ENCODE measurements around the gene RORC. TPM values are rescaled to one million over a fixed set of nuclear protein-coding genes. Genes with fewer than 3 reads are reported as not detected.
A peak's percentile ranks its signal among the peaks of the same experiment; 100 is the strongest.

Gene RORC
- total RNA-seq, 6 experiments from 2014 or later, result not detected

DNA sequence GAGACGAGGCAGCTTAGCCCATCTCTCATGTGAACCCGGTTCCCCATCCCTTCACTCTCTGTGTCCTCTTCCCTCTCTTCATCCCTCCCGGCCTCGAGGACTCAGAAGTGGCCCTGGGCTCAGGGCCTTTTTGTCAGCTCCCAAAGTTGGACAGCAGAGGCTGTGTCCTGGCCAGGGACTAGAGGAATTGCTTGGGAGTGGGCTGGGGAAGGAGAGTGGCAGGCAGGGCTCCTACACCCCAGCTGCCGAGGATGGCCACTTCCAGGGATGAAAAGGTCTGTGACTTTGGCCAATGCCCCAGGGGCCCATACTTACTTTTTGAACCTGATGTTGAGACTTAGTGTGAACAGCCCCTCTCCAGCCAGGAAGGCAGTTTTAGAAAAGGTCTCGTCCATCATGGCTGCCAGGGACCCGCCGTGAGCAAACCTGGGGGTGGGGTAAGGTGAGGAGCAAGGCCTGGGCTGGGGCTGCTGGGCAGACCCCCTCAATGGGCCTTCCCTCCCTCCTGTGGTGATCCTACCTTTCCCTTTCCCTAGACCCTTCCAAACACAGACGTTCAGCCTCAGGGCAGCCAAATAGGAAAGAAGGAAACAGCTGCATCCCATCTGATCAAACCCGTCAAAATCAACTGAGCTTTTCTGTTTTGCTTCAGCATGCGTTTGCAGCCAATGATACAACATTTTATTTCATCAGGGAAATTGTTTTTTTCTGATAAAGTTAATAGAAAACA, 16.4 kb upstream of the RORC start:
- no peak overlapping the region for H3K4me3 Mint-ChIP-seq
- TF ChIP-seq, protein P1, sequence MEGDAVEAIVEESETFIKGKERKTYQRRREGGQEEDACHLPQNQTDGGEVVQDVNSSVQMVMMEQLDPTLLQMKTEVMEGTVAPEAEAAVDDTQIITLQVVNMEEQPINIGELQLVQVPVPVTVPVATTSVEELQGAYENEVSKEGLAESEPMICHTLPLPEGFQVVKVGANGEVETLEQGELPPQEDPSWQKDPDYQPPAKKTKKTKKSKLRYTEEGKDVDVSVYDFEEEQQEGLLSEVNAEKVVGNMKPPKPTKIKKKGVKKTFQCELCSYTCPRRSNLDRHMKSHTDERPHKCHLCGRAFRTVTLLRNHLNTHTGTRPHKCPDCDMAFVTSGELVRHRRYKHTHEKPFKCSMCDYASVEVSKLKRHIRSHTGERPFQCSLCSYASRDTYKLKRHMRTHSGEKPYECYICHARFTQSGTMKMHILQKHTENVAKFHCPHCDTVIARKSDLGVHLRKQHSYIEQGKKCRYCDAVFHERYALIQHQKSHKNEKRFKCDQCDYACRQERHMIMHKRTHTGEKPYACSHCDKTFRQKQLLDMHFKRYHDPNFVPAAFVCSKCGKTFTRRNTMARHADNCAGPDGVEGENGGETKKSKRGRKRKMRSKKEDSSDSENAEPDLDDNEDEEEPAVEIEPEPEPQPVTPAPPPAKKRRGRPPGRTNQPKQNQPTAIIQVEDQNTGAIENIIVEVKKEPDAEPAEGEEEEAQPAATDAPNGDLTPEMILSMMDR (IDR thresholded peaks at IDR 0.05), result no peak
- H3K9me3 Mint-ChIP-seq, result no peaks in the 10 kb centered on the region
- H3K27ac Mint-ChIP-seq, result no peak overlapping the region
- H3K4me1 Mint-ChIP-seq (ENCODE audit: low read depth), result peaks cover 11% of the 10 kb centered on the region
- H3K27me3 Mint-ChIP-seq (ENCODE audit: insufficient read depth), result peaks cover 69% of the 10 kb centered on the region
- no peaks in the 10 kb centered on the region for H3K36me3 Mint-ChIP-seq (ENCODE audit: low read depth)
- DNase-seq, result no peak

DNA sequence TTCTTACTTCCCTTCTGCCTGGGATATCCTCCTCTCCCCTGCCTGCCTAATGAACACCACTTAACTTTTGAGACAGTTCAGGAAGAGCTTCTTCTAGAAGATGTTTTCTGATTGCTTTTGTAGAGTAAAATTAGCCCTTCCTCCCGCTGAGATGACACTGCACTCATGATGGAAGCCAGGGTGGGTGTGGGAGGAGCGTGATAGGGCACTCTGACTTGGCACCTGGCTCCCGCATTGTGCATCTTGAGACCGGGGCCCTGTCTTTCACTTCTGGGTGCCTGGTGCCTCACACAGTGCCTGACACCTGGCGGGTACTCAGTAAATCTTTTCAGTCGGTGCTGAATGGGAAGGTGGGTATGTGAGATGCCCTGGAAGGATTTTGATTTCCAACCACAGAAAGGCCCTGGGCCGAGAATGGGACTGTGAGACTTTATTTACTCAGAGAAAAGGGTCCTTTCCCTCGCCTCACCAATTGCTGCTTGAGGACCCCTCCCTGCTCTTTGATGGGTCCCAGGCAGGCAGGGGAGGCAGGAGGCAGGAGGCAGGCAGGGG, 15.2 kb upstream of the RORC start:
- H3K36me3 Mint-ChIP-seq (ENCODE audit: low read depth), result no peaks in the 10 kb centered on the region
- TF ChIP-seq, protein P1 (IDR thresholded peaks at IDR 0.05), result no peak
- H3K27ac Mint-ChIP-seq, result no peak overlapping the region
- DNase-seq, result no peak
- peaks cover 59% of the 10 kb centered on the region for H3K27me3 Mint-ChIP-seq (ENCODE audit: insufficient read depth)
- H3K4me1 Mint-ChIP-seq (ENCODE audit: low read depth), result peaks cover 11% of the 10 kb centered on the region
- no peak overlapping the region for H3K4me3 Mint-ChIP-seq
- H3K9me3 Mint-ChIP-seq, result no peaks in the 10 kb centered on the region

DNA sequence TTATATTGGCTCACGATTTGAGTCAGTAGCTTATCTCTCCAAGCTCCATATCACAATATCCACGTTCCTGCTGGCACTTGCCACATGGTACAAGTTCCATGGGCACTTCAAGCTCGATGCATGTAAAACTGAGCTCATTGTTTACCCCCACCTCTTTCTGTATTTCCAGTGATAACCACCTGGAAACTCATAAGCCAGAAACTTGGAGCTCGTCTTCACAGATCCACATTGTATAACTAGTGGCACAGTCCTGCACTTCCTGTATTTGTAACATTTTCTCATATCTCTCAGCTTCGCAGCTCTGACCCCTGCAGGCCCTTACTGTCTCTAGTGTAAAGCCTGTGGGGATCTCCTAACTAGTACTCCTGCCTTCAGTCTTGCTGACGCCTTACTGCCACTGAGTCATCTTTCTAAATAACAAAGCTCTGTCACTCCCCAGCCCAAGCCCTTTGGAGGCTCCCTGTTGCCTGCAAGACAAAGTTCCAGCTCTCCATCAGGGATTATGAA, 14.5 kb upstream of the RORC start:
- H3K36me3 Mint-ChIP-seq (ENCODE audit: low read depth), result no peaks in the 10 kb centered on the region
- no peaks in the 10 kb centered on the region for H3K9me3 Mint-ChIP-seq
- peaks cover 52% of the 10 kb centered on the region for H3K27me3 Mint-ChIP-seq (ENCODE audit: insufficient read depth)
- no peak overlapping the region for H3K27ac Mint-ChIP-seq
- no peak overlapping the region for H3K4me3 Mint-ChIP-seq
- H3K4me1 Mint-ChIP-seq (ENCODE audit: low read depth), result peaks cover 16% of the 10 kb centered on the region
- peak; percentile 24 for DNase-seq
- TF ChIP-seq, protein P1 (IDR thresholded peaks at IDR 0.05), result no peak; the same call in 1 of the 2 replicates

GRCh38 chr1:151843398-151843797, 11.8 kb upstream of the RORC start:
- Mint-ChIP-seq H3K36me3 (ENCODE audit: low read depth) (no peaks in the 10 kb centered on the region), H3K9me3 (no peaks in the 10 kb centered on the region), H3K4me3 (no peak overlapping the region), H3K4me1 (ENCODE audit: low read depth) (peaks cover 21% of the 10 kb centered on the region), H3K27ac (no peak overlapping the region), H3K27me3 (ENCODE audit: insufficient read depth) (peaks cover 47% of the 10 kb centered on the region)
- TF ChIP-seq, protein P1 (IDR thresholded peaks at IDR 0.05), result no peak
- DNase-seq, result no peak

GRCh38 chr1:151841141-151841540, 9.5 kb upstream of the RORC start:
- Mint-ChIP-seq H3K27ac (no peak overlapping the region), H3K4me1 (ENCODE audit: low read depth) (peaks cover 22% of the 10 kb centered on the region), H3K27me3 (ENCODE audit: insufficient read depth) (peaks cover 43% of the 10 kb centered on the region), H3K4me3 (no peak overlapping the region), H3K9me3 (no peaks in the 10 kb centered on the region), H3K36me3 (ENCODE audit: low read depth) (no peaks in the 10 kb centered on the region)
- peak; percentile 8 for DNase-seq
- TF ChIP-seq, protein P1 (IDR thresholded peaks at IDR 0.05), result no peak
